ENCODE data around the gene ANXA4. TPM values are rescaled to one million over a fixed set of nuclear protein-coding genes. Genes with fewer than 3 reads are reported as not detected.

The ANXA4 gene
- polyA plus RNA-seq, 1 experiment = 133 TPM

DNA sequence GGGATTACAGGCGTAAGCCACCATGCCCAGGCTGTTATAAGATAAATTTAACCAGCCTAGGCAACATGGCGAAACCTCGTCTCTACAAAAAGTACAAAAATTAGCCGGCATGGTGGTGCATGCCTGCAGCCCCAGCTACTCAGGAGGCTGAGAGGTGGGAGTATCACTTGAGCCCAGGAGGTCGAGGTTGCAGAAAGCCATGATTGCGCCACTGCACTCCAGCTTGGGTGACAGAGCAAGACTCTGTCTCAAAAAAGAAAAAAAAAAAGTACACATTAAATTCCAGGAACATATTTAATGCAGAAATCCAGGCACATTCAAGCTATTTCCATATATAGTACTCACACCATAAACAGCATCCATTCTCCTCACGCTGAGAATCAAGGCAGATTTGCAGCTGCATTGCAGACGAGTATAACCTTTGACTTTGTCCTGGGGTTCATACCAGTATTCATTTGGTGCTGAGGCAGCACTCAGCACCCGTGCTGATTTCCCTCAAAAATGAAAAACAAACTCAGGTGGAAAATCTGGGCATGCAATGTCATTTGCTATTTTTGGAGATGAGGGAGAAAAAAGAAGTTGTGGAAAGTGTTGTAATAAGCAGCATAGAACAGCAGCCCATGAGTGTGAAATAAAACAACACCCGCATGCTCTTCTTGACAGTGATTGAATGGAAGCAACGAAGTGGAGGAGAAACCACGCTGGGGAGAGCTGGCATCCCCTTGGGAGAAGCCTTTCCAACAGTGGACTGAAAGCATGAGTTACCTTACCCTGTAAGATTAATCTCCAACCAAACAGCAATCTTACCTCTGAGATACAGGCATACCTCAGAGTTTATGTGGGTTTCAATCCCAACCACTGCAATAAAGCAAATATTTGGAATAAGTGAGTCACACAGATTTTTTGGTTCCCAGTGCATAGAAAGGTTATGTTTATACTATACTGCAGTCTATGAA, 46.8 kb upstream of the ANXA4 start:
- TF ChIP-seq, protein P1, sequence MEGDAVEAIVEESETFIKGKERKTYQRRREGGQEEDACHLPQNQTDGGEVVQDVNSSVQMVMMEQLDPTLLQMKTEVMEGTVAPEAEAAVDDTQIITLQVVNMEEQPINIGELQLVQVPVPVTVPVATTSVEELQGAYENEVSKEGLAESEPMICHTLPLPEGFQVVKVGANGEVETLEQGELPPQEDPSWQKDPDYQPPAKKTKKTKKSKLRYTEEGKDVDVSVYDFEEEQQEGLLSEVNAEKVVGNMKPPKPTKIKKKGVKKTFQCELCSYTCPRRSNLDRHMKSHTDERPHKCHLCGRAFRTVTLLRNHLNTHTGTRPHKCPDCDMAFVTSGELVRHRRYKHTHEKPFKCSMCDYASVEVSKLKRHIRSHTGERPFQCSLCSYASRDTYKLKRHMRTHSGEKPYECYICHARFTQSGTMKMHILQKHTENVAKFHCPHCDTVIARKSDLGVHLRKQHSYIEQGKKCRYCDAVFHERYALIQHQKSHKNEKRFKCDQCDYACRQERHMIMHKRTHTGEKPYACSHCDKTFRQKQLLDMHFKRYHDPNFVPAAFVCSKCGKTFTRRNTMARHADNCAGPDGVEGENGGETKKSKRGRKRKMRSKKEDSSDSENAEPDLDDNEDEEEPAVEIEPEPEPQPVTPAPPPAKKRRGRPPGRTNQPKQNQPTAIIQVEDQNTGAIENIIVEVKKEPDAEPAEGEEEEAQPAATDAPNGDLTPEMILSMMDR (IDR thresholded peaks at IDR 0.05; ENCODE audit: insufficient read depth, low read depth, low read length) = no peak
- ChIA-PET POLR2A (interaction anchor here (0.7 kb wide), 1 partner anchor 21 kb away, joined by 5 read pairs; no protein-coding TSS in a partner anchor), CTCF (interaction anchor here (0.6 to 2.6 kb wide), 2 partner anchors 19 to 944 kb away, joined by 3 to 9 read pairs; no protein-coding TSS in a partner anchor)
- Histone ChIP-seq H3K36me3 (ENCODE audit: control insufficient read depth, insufficient read depth, low read length) (no peaks in the 10 kb centered on the region), H3K4me3 (ENCODE audit: low read depth, low read length) (no peak overlapping the region), H3K27me3 (ENCODE audit: control insufficient read depth, insufficient read depth, low read length) (no peaks in the 10 kb centered on the region)
- DNase-seq (ENCODE audit: low read depth) = peak; percentile 53

DNA sequence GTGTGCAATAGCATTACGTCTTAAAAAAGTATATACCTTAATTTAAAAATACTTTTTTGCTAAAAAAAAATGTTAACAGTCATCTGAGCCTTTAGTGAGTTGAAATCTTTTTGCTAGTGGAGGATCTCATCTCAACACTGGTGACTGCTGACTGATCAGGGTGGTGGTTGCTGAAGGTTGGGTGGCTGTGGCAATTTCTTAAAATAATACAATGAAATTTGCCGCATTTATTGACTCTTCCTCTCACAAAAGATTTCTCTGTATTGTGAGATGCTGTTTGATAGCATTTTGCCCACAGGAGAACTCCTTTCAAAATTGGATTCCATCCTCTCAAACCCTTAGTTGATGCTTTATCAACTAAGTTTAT, 46.1 kb upstream of the ANXA4 start:
- H3K36me3 ChIP-seq (ENCODE audit: control insufficient read depth, insufficient read depth, low read length) = no peaks in the 10 kb centered on the region
- POLR2A ChIA-PET = no interaction called here
- TF ChIP-seq, protein P1 (IDR thresholded peaks at IDR 0.05; ENCODE audit: insufficient read depth, low read depth, low read length) = no peak
- CTCF ChIA-PET = interaction anchor here (0.8 to 2.6 kb wide), 3 partner anchors 19 to 130 kb away, joined by 3 to 9 read pairs (median 3); no protein-coding TSS in a partner anchor
- no peak for DNase-seq (ENCODE audit: low read depth)
- no peaks in the 10 kb centered on the region for H3K27me3 ChIP-seq (ENCODE audit: control insufficient read depth, insufficient read depth, low read length)
- H3K4me3 ChIP-seq (ENCODE audit: low read depth, low read length) = no peak overlapping the region

DNA sequence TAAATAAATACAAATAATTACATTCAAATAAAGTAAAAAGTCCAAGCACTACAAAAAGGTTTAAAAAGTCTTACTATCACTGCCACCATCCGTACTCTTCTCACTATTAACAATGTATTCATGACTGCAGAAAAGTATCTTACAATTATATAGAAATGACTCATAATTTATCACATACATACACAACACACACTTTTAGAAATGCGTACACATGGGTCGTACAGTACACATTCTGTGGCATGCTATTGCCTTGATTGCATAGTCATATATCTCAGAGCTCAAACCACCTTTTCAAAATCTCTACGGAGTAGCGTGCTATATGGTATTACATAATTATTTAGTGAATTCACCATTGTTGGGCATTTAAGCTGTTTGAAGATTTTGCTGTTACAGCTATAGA, 41.6 kb upstream of the ANXA4 start:
- DNase-seq (ENCODE audit: low read depth) = no peak
- CTCF ChIA-PET = interaction anchor here (0.6 to 1.4 kb wide), 2 partner anchors 14 to 1065 kb away, joined by 3 to 4 read pairs; no protein-coding TSS in a partner anchor
- TF ChIP-seq, protein P1 (IDR thresholded peaks at IDR 0.05; ENCODE audit: insufficient read depth, low read depth, low read length) = no peak
- no peak overlapping the region for H3K4me3 ChIP-seq (ENCODE audit: low read depth, low read length)
- H3K36me3 ChIP-seq (ENCODE audit: control insufficient read depth, insufficient read depth, low read length) = no peaks in the 10 kb centered on the region
- H3K27me3 ChIP-seq (ENCODE audit: control insufficient read depth, insufficient read depth, low read length) = no peaks in the 10 kb centered on the region
- POLR2A ChIA-PET = no interaction called here

DNA sequence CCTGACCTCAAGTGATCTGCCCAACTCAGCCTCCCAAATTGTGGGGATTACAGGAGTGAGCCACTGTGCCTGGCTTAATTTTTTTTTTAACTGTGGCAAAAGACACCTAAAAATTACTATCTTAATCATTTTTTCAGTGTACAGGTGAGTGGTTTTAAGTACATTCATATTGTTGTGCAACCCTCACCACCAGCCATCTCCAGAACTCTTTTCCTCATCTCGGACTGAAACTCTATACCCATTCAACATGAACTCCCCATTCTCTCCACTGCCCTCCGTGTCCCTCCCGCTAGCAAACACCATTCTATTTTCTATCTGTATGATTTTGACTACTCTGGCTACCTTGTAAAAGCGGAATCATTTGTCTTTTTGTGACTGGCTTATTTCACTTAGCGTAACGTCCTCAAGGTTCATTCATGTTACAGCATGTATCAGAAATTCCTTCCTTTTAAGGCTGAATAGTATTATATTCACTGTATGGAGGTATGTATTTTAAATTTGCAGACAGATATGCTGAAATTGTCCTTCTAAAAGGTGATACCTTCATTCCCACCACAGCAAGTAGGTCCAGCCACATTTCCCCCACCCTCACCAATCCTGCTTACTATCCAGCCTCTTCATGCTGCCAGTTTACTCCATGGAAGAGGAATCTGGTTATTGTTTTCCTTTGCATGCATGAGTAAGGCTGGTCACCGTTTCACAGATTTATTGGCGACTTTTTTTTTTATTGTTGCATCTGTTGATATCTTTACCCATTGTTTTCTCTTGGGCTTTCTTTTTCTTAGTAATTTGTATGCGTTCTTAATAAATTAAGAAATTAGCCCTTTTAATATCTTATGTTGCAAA, 40.6 kb upstream of the ANXA4 start:
- CTCF ChIA-PET = interaction anchor here (1.4 kb wide), 1 partner anchor 13 kb away, joined by 4 read pairs; no protein-coding TSS in a partner anchor
- Histone ChIP-seq H3K4me3 (ENCODE audit: low read depth, low read length) (no peak overlapping the region), H3K27me3 (ENCODE audit: control insufficient read depth, insufficient read depth, low read length) (no peaks in the 10 kb centered on the region), H3K36me3 (ENCODE audit: control insufficient read depth, insufficient read depth, low read length) (no peaks in the 10 kb centered on the region)
- POLR2A ChIA-PET = no interaction called here
- TF ChIP-seq, protein P1 (IDR thresholded peaks at IDR 0.05; ENCODE audit: insufficient read depth, low read depth, low read length) = no peak
- no peak for DNase-seq (ENCODE audit: low read depth)

DNA sequence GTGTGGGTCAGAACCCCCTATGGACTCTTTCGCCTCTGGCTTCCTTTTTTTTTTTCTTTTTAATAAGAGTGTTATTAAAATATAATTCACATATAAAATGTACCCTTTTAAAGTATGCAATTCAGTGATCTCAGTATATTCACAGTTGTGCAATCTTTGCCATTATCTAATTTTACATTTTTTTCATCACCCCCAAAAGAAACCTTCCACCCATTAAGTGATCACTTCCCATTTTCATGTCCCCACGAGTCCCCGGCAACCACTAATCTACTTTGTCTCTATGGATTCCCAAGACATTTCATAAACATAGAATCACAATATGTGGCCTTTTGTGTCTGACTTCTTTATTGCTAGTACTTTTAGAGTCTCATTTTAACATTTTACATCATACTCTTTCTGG, 38.7 kb upstream of the ANXA4 start:
- DNase-seq (ENCODE audit: low read depth) = no peak
- Histone ChIP-seq H3K27me3 (ENCODE audit: control insufficient read depth, insufficient read depth, low read length) (no peaks in the 10 kb centered on the region), H3K4me3 (ENCODE audit: low read depth, low read length) (no peak overlapping the region), H3K36me3 (ENCODE audit: control insufficient read depth, insufficient read depth, low read length) (no peaks in the 10 kb centered on the region)
- POLR2A ChIA-PET = no interaction called here
- CTCF ChIA-PET = interaction anchor here (1.6 kb wide), 1 partner anchor 22 kb away, joined by 3 read pairs; no protein-coding TSS in a partner anchor
- TF ChIP-seq, protein P1 (IDR thresholded peaks at IDR 0.05; ENCODE audit: insufficient read depth, low read depth, low read length) = no peak
